ENCODE data around the gene FAM13C. TPM values are rescaled to one million over a fixed set of nuclear protein-coding genes. Genes with fewer than 3 reads are reported as not detected.
"Not testable (repeated sequence)": the region's sequence is repeated elsewhere in the genome, so short reads cannot be mapped to it uniquely, and the experiment has no call there.

The FAM13C gene
- total RNA-seq, 1 experiment from 2014 or later, result 0.07 TPM

DNA sequence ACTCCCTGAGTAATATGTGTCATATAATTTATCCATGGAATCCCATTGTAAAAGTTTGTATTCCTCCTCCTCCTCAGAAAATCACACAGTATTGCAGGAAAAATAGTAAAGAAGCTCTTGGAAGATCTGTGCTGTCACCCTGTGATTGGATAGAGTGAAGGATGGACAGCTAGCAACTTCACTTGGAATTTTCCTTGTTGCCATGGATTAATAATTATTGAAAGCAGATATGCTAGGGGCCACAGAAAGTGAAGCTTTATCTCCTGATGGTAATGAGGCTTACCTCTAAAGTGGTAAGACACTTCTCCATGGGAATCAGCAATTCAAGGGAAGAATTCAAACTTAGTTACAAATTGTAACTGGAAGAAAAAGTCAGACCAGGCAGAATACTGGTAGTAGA, 137.1 kb downstream of the FAM13C start:
- ATAC-seq, result no peak
- Histone ChIP-seq H3K27ac (ENCODE audit: low read length) (no peak overlapping the region), H3K9me2 (replicated peaks; ENCODE audit: low read length) (no peaks in the 10 kb centered on the region), H3K79me2 (ENCODE audit: low read length) (no peaks in the 10 kb centered on the region), H4K20me1 (ENCODE audit: low read length) (no peaks in the 10 kb centered on the region), H3K9ac (ENCODE audit: low read length) (no peak overlapping the region), H3K9me3 (ENCODE audit: low read length) (no peaks in the 10 kb centered on the region), H3K36me3 (ENCODE audit: low read depth, low read length) (no peaks in the 10 kb centered on the region), H3K4me1 (ENCODE audit: insufficient read depth, low read length) (no peaks in the 10 kb centered on the region), H3K4me3 (ENCODE audit: low read length) (no peak overlapping the region), H3K27me3 (ENCODE audit: low read length) (peaks cover 70% of the 10 kb centered on the region), H3K4me2 (ENCODE audit: low read length) (no peak overlapping the region), H3F3A (ENCODE audit: low read length, unreplicated experiment) (no peaks in the 10 kb centered on the region), H2AFZ (ENCODE audit: low read length) (no peak overlapping the region)
- TF ChIP-seq CTCF (conservative IDR thresholded peaks at IDR 0.05; ENCODE audit: low read depth, low read length) (no peak), EZH2phosphoT487 (IDR thresholded peaks at IDR 0.05; ENCODE audit: borderline replicate concordance, low read length) (no peak), EZH2 (IDR thresholded peaks at IDR 0.05; ENCODE audit: low read length, unreplicated experiment) (no peak)
- BruUV-seq (replicated peaks), result no TSS peak
- intact Hi-C loops (cut with micrococcal nuclease), result no loop called here
- DNase-seq, result no peak
- ChIA-PET POLR2A (ENCODE audit: unreplicated experiment) (no interaction called here), CTCF (no interaction called here)

- H3K27ac ChIP-seq (ENCODE audit: low read length); DNase-seq; intact Hi-C loops (cut with micrococcal nuclease); H3K9ac ChIP-seq (ENCODE audit: low read length); H4K20me1 ChIP-seq (ENCODE audit: low read length); H3K4me1 ChIP-seq (ENCODE audit: insufficient read depth, low read length); H3K4me3 ChIP-seq (ENCODE audit: low read length); CTCF ChIA-PET; H3K79me2 ChIP-seq (ENCODE audit: low read length); H3K36me3 ChIP-seq (ENCODE audit: low read depth, low read length); H3K9me3 ChIP-seq (ENCODE audit: low read length); H3F3A ChIP-seq (ENCODE audit: low read length, unreplicated experiment); H3K4me2 ChIP-seq (ENCODE audit: low read length); POLR2A ChIA-PET (ENCODE audit: unreplicated experiment); ATAC-seq; BruUV-seq (replicated peaks); H3K9me2 ChIP-seq (replicated peaks; ENCODE audit: low read length); H2AFZ ChIP-seq (ENCODE audit: low read length): not testable (repeated sequence)
- H3K27me3 ChIP-seq (ENCODE audit: low read length), result peaks cover 70% of the 10 kb centered on the region
These were observed 138.8 kb downstream of the FAM13C start for GRCh38 chr10:59223597-59223996.

DNA sequence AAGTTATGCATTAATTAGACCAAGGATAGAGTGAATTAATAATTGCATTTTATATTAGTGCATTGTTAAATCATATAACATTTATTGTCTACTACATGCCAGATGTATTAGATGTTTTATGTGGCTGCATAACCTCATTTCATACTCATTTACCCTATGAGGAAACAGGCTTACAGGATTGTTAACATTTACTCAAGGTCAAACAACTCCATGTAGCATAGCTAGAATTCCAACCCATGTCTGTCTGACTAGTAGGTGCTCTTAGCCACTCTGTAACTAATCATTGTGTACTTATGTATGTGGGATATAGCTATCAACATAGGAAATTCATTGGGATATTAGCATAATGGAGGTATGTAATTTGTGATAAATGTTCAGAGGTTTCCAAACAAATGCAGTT, 139.6 kb downstream of the FAM13C start:
- peaks cover 66% of the 10 kb centered on the region for H3K27me3 ChIP-seq (ENCODE audit: low read length)
- H3K4me1 ChIP-seq (ENCODE audit: insufficient read depth, low read length), result no peaks in the 10 kb centered on the region
- DNase-seq (no peak), ATAC-seq (no peak)
- no peaks in the 10 kb centered on the region for H3K9me2 ChIP-seq (replicated peaks; ENCODE audit: low read length)
- no peaks in the 10 kb centered on the region for H3K36me3 ChIP-seq (ENCODE audit: low read depth, low read length)
- ChIA-PET CTCF (no interaction called here), POLR2A (ENCODE audit: unreplicated experiment) (no interaction called here)
- H3K79me2 ChIP-seq (ENCODE audit: low read length), result no peaks in the 10 kb centered on the region
- TF ChIP-seq EZH2 (IDR thresholded peaks at IDR 0.05; ENCODE audit: low read length, unreplicated experiment) (no peak), EZH2phosphoT487 (IDR thresholded peaks at IDR 0.05; ENCODE audit: borderline replicate concordance, low read length) (no peak), CTCF (conservative IDR thresholded peaks at IDR 0.05; ENCODE audit: low read depth, low read length) (no peak)
- H3K9me3 ChIP-seq (ENCODE audit: low read length), result no peaks in the 10 kb centered on the region
- intact Hi-C loops (cut with micrococcal nuclease), result no loop called here
- H4K20me1 ChIP-seq (ENCODE audit: low read length), result no peaks in the 10 kb centered on the region
- no peak overlapping the region for H3K4me3 ChIP-seq (ENCODE audit: low read length)
- H3F3A ChIP-seq (ENCODE audit: low read length, unreplicated experiment), result no peaks in the 10 kb centered on the region
- H3K4me2 ChIP-seq (ENCODE audit: low read length), result no peak overlapping the region
- H2AFZ ChIP-seq (ENCODE audit: low read length), result no peak overlapping the region
- BruUV-seq (replicated peaks), result no TSS peak
- no peak overlapping the region for H3K27ac ChIP-seq (ENCODE audit: low read length)
- no peak overlapping the region for H3K9ac ChIP-seq (ENCODE audit: low read length)

Data from PC-3 (cell line).